ENCODE data around the gene CTNNA3.

CTNNA3 gene

GRCh38 chr10:67607472-67607871 lies 88.5 kb downstream of the CTNNA3 start:
- H3K27ac ChIP-seq, result no peak overlapping the region
- no peak overlapping the region for H3K9ac ChIP-seq
- no peak overlapping the region for H2AFZ ChIP-seq
- H3K4me3 ChIP-seq (ENCODE audit: low read depth, low read length), result no peak overlapping the region
- H3K79me2 ChIP-seq, result no peaks in the 10 kb centered on the region
- no peaks in the 10 kb centered on the region for H3K4me1 ChIP-seq
- H3K9me3 ChIP-seq (ENCODE audit: control insufficient read depth, low read length), result no peaks in the 10 kb centered on the region
- no peak overlapping the region for H3K4me2 ChIP-seq (ENCODE audit: low read length)
- no peaks in the 10 kb centered on the region for H3K27me3 ChIP-seq (ENCODE audit: control insufficient read depth, insufficient read depth, low read length)
- no peaks in the 10 kb centered on the region for H3K36me3 ChIP-seq (ENCODE audit: control insufficient read depth, insufficient read depth, low read length)
- TF ChIP-seq CTCF (IDR thresholded peaks at IDR 0.05), result no peak

DNA sequence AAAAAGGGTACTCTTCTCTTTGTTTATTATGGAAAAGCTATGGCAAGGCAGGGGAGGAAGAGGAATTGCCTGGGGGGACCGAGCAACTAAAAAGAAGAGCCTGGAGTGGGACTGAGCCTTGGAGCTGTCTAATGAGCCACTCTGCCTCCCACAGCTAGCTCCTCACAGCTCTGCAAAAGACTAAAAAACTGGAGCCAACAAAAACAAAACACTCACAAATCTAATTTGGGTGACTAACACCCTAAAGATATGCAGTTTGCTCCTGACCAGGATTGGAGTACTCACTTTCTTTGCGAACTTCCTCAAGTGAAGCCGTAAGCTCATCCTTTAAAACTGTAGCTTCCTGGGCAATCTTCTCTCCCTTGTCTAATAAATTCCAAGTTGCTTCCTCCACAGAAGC lies 89.4 kb downstream of the CTNNA3 start:
- Histone ChIP-seq H3K27ac (no peak overlapping the region), H3K36me3 (ENCODE audit: control insufficient read depth, insufficient read depth, low read length) (no peaks in the 10 kb centered on the region), H3K4me2 (ENCODE audit: low read length) (no peak overlapping the region), H3K27me3 (ENCODE audit: control insufficient read depth, insufficient read depth, low read length) (no peaks in the 10 kb centered on the region), H2AFZ (no peak overlapping the region), H3K4me3 (ENCODE audit: low read depth, low read length) (no peak overlapping the region), H3K9me3 (ENCODE audit: control insufficient read depth, low read length) (no peaks in the 10 kb centered on the region), H3K4me1 (no peaks in the 10 kb centered on the region), H3K9ac (no peak overlapping the region), H3K79me2 (no peaks in the 10 kb centered on the region)
- TF ChIP-seq CTCF (IDR thresholded peaks at IDR 0.05), result no peak

DNA sequence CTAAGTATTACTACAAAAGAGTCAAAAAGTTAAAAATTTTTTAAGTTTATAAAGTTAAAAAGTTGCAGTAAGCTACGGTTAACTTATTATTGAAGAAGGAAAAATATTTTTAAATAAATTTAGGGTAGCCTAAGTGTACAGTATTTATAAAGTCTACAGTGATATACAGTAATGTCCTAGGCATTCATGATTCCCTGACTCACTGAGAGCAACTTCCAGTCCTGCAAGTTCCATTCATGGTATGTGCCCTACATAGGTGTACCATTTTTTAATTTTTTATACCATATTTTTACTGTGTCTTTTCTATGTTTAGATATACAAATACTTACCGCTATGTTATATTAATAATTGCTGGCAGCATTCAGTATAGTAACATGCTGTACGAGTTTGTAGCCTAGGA lies 92.3 kb downstream of the CTNNA3 start:
- Histone ChIP-seq H3K9ac (no peak overlapping the region), H3K4me2 (ENCODE audit: low read length) (no peak overlapping the region), H3K27ac (no peak overlapping the region), H3K4me3 (ENCODE audit: low read depth, low read length) (no peak overlapping the region), H3K9me3 (ENCODE audit: control insufficient read depth, low read length) (no peaks in the 10 kb centered on the region), H3K79me2 (no peaks in the 10 kb centered on the region), H3K36me3 (ENCODE audit: control insufficient read depth, insufficient read depth, low read length) (no peaks in the 10 kb centered on the region), H3K27me3 (ENCODE audit: control insufficient read depth, insufficient read depth, low read length) (no peaks in the 10 kb centered on the region), H3K4me1 (no peaks in the 10 kb centered on the region), H2AFZ (no peak overlapping the region)
- TF ChIP-seq CTCF (IDR thresholded peaks at IDR 0.05), result no peak

- Histone ChIP-seq H3K4me2 (ENCODE audit: low read length) (no peak overlapping the region), H2AFZ (no peak overlapping the region), H3K36me3 (ENCODE audit: control insufficient read depth, insufficient read depth, low read length) (no peaks in the 10 kb centered on the region), H3K79me2 (no peaks in the 10 kb centered on the region), H3K9ac (no peak overlapping the region), H3K4me3 (ENCODE audit: low read depth, low read length) (no peak overlapping the region), H3K4me1 (no peaks in the 10 kb centered on the region), H3K27me3 (ENCODE audit: control insufficient read depth, insufficient read depth, low read length) (no peaks in the 10 kb centered on the region), H3K9me3 (ENCODE audit: control insufficient read depth, low read length) (no peaks in the 10 kb centered on the region), H3K27ac (no peak overlapping the region)
- TF ChIP-seq CTCF (IDR thresholded peaks at IDR 0.05), result no peak
Observed at GRCh38 chr10:67603086-67603485, 92.9 kb downstream of the CTNNA3 start.

- no peak for TF ChIP-seq CTCF (IDR thresholded peaks at IDR 0.05)
- Histone ChIP-seq H3K9ac (no peak overlapping the region), H3K4me3 (ENCODE audit: low read depth, low read length) (no peak overlapping the region), H3K36me3 (ENCODE audit: control insufficient read depth, insufficient read depth, low read length) (no peaks in the 10 kb centered on the region), H3K27ac (no peak overlapping the region), H3K9me3 (ENCODE audit: control insufficient read depth, low read length) (no peaks in the 10 kb centered on the region), H3K79me2 (no peaks in the 10 kb centered on the region), H3K4me1 (no peaks in the 10 kb centered on the region), H2AFZ (no peak overlapping the region), H3K4me2 (ENCODE audit: low read length) (no peak overlapping the region), H3K27me3 (ENCODE audit: control insufficient read depth, insufficient read depth, low read length) (no peaks in the 10 kb centered on the region)
Observed at GRCh38 chr10:67602268-67602950, 93.6 kb downstream of the CTNNA3 start.

All from parathyroid adenoma (tissue), 2 donors.